HG03097 (cell line): ENCODE data around the gene TNPO3.
"Not testable (repeated sequence)": the region's sequence is repeated elsewhere in the genome, so short reads cannot be mapped to it uniquely, and the experiment has no call there.

ENCODE experiments used
- ATAC-seq: cut with Tn5 transposase; IDR thresholded peaks from one replicate; pipeline ENCODE4 v1.9.1; 2021; ENCODE audit not compliant: unreplicated experiment, low FRiP score

The TNPO3 gene

DNA sequence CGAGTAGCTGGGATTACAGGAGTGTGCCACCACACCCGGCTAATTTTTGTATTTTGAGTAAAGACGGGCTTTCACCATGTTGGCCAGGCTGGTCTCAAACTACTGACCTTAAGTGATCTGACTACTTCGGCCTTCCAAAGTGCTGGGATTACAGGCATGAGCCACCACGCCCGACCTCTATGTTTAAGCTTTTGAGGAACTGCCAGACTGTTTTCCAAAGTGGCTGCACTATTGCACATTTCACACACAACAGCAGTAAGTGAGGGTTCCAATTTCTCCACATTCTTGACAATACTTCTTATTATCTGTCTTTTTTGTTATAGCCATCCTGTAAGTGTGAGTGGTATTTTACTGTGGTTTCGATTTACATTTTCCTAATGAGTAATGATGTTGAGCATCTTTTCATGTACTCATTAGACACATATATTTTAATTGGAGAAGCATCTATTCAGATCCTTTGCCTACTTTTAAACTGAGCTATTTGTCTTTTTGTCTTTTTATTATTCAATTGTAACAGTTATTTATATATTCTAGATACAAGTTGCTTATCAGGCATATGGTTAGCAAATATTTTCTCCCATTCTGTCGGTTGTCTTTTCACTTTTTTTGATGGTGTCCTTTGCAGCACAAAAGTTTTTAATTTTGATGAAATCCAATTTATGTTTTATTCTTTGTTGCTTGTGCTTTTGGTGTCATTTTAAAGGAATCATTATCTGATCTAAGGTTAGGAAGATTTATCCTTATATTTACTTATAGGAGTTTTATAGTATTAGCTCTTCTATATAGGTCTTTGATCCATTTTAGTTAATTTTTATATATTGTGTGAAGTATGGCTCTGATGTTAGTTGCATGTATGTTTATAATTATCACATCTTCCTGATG is 130.0 kb downstream of the TNPO3 start:
- no peak for ATAC-seq

DNA sequence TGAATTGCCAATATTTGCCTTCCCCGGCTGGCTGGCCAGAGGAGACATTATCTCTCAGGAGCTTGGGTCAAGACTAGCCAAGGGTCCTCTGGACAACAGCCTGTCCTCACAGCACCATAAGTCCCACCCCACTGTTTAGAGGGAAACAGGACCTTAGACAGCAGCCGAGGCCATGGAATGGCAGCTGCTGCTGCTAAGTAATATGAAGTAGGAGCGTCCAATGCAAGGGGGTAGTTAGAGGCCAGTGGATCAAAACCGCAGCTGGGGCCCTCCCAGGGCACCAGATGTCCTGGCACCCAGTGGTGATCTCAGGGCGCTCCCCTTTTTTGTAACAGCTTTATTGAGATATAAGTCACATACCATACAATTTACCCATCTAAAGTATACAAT is 131.5 kb downstream of the TNPO3 start:
- ATAC-seq, result no peak

DNA sequence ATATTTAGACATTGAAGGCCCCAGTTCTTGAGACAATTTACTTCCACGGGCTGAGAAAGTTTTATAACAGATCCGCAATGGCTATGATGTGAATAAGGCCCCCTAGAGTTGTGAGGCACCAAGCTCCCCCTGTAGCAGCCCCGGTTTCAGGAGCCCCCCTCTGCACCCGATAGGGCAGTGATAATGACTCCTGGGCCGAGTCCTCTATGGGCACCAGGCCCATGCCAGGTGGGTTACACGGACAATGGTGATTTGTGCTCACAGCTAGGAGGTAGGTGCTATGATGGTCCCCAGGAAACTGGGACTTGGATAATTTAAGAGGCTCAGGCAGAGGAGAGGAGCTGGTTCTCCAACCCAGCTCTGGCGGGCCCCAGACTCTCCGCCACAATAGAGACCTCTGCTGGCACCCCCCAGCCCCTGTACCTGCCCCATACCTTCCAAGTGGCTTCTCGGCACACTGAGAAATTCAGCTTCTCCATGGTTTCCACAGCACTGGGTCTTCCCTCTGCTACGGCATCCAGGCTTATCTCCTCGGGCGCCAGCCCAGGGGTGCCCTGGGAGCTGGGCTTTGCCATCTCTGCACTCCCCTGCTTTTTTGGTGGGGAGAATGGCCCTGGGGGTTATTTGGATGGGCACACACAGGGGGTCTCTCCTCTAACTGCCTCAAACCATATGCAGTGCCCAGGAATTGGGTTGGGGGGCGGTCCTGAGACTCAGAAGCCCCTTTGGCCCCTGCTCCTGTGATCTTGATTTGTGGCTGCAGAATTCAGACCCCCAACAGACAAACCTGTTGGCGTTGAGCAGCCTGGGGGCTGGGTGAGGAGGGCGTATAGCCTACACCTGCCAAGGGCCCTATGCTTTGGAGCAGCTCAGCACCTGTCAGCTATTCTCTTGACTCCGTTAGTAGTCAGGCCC is 132.2 kb downstream of the TNPO3 start:
- ATAC-seq, result no peak

DNA sequence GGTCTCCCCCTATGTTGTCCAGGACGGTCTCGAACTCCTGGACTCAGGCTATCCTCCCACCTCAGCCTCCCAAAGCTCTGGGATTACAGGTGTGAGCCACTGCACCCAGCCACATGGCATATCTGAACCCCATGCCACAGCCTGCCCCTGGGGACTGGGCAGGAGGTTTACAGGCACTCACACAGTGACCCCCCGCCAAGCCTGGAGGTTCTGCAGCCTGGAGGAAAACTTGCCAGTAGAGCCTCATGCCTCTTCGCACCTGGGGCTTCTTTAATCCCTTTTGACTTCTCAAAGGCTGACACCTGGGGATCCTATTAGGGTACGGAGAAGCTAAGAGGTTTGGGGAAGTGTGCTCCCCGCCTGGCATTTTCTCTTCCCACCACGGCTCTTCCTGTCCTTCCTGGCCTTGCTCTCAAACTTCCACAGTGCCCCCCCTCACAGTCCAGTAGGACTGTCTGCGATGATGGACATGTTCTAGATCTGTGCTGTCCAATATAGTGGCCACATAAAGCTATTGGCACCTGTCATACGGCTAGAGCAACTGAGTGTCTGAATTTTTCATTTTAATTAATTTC is 133.0 kb downstream of the TNPO3 start:
- no peak for ATAC-seq

DNA sequence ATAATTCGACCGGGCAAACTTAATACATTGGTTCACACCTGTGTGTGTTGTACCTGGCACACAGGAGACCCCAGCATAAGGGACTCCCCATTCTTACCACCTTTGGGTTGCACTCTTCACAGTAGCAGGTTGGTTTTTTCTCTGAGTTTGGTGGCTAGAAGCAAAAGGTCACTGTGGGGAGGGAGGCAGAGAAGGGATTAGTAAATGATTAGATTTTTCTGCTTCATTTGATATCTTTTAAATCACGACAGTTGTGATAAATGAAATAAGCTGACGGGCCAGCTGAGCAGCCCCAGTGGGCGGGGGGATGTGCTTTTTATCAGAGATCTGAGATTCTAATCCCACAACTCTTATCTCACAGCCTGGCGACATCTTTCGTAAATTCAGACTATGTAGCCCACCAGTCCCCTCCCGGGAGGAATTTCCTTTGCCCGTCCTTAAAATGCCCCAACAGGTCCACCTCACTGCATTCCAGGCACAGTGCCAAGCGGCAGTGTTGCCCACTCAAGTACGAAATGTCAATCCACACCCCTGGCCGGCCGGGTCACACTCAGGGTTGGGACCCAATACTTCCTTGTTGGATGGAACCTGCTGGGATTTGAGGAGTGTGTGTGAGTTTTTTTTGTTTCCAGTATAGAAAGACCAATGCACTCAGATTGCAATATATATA is 133.9 kb downstream of the TNPO3 start:
- no peak for ATAC-seq

DNA sequence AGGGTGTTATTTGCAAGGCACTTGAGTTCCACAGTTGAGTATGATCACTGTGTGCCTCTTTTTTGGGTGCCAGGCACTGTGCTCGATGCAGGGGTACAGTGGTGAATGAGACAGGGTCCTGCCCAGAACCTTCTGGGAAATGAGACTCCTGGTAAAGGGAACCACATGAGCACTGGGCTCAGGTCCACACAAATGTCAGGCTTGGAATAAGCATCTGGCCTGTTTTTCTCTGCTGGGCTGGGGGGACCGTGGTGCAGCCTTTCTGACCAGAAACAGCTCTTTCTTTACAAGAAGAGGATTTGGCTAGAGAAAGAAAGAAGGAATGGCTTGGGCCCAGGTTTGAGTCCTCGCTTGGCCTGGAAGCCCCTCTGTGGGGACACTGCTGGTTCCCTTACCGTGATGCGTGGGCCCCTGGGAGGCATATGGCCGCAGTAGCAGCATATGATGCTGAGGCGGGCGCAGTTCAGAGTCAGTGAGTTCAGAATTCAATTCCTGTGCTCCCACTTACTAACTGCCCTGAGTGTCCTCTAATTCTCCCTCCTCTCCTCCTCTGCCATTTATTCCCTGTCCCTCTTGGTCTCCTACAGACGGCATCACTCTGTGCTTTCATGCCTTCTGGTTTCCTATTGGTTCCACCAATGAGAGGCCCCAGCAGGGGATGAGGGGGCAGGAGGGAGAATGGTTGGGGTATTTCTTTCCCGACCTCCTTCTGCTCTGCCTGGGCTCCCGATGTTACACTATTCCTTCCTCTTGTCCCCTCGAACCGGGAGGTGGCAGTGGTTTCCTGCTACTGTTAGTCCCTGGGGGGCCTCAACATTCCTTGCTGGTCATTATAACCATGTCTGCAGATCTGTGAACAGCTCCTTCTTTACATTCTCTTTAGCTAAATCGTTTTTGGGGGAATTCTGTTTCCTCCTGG is 134.8 kb downstream of the TNPO3 start:
- no peak for ATAC-seq

DNA sequence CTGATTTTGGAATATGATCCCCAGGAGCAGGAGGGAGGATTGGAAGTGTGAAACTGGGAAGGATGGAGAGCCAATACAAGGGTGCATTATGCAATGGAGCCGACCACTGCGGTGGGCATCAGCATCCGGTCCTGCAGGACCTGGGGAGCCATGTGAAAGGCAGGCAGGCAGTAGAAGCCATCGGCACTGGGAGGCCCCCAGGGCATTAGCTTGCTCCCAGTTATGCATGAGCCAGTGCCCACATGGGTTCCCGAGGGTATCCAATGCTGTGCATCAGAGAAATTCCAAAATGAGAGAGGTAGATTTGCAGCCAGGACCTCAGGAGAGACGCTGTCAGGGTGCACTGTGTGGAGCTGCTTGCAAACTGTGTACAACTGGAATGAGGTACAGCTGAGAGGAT is 135.7 kb downstream of the TNPO3 start:
- no peak for ATAC-seq

DNA sequence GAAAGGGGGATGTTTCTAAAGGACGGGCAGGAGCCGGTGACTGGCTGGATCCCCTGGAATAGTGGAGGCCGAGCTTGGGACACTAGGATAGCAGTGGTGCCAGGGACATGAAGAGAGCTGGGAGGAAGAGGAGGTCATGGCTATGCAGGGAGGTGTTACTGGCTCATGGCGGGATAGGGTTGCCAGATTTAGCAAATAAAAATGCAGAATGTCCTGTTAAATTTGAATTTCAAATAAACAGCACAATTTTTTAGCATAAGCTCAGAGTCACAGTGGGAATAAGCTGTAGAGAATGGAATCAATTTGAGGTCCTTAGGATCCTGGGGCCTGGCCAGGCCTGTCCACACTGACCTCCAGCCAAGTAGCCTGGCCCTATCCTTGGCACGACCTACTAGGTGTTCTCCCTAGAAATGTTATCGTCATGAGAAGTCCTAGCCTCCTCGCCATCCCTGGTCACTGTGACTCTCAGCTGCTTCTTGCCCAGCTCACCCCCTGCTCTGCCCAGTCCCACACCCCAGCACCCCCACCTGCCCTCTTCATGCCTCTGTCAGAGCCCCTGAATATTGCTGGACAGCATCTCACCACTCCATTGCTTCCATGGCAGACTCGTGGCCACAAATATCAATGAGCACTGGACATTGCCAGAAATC is 136.8 kb downstream of the TNPO3 start:
- no peak for ATAC-seq

DNA sequence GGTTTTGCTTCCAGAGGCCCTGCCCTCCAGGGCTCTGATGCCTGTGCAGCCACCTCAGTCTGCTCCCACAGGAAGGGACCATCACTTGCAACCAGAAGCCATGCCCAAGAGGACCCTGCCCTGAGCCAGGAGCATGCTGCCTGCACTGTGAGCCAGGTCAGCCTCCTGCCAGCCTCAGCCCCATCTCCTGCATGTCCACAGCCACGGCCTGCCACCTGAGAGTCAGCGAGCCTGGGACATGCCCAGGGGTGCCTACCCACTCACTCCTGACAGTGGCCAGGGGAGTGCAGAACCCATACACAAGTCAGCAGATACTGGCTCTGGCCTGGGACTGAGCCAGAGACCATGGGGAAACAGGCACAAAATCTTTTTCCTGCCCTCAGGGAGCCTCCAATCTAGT is 137.8 kb downstream of the TNPO3 start:
- no peak for ATAC-seq

DNA sequence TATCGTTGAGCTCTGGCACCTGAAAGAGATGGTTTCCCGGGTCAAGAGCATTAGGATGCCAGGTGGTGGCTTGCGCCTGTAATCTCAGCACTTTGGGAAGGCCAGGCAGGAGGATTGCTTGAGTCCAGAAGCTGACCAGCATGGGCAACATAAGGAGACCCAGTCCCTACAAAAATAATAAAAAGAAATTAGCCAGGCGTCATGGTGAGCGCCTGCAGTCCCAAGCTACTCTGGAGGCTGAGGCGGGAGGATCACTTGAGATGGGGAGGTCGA is 138.3 kb downstream of the TNPO3 start:
- no peak for ATAC-seq

DNA sequence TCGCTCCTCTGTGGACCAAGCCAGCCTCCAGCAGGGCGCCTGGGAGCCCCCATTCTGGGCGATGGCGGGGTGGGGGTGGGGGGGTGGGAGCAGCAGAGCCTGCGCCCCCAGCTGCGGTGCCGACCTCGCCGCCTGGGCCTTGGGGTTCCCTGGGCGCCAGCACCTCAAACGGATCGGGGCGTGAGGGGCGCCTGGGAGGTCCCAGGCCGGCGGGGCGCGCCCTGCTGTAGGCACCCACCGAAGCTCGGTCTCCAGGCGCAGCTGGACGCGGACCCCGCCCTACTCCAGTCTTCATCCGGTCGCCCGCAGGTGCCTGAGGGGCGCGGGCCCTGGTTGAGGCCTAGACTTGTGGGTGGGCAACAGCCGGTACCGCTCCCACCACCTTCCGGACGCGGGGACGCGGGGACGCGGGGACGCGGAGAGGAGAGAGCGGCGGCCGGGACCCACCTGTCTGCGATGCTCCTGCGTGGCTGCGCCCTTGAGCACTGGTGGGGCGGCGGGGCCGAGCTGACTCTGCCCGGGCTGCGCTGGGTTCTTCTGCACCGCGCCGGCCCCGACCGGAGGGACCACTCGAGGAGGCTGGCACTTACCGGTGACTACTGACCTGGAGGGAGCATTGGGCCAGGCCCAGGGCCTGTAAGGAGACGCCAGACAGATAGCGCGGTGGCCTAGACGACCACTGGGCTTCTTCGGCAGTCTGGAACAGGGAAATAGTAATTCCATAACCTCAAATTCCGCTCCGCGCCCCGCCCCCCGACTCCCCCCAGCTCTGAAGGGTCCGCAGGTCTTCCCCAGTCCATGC is 138.9 kb downstream of the TNPO3 start:
- ATAC-seq, result no peak

DNA sequence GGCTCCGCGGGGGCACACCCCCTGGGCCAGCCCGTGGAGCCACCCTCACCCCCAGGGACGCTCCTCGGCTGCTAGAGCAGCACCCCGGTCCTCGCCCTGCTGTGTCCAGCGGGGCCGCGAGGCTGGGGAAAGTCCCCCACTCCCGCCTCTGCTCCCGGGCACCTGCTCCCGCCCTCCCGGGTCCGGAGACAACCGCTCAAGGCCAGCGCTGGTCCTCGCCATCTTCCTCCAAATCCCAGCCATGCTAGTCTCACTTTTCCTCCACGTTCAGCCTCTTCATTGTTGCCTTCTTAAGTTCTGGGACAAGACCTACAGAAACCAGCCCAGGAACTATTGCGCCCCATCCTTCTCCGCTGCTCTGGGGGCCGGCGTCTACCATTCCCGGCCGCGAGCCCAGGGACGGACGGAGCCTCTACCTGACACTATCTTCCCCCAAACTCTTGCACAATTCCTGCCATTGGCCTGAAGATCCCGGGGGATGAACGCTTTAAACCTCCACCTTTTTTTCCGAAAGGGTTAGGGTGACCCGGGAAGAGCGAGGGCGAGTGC is 139.6 kb downstream of the TNPO3 start:
- ATAC-seq, result no peak

DNA sequence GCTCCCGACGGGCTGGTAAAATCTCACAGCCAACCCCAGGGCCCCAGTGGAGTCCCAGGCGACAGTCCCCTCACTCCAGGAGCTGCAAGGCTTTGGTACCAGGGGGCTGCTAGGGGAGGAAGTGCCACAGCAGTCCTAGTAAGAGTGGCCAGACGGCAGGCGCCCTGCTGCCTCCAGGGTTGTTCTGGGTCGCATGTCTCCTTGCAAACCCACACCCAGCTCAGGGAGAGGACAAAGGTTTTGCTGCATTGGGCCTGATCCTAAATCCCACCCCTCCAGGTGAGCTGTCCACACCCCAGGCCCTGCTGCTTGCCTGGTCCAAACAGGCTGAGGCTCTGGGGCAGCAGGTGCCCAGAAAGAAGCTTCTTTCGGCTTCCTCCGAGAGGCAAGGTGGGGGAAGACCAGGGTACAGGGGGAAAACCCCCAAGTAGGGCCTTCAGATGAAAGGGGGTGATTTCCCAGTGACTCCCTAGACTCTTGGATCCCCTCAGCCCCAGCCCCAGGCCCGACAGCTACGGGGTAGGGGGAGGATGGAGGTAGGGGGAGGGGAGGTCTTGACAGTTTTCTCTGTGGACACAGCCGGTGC is 140.3 kb downstream of the TNPO3 start:
- ATAC-seq, result no peak

DNA sequence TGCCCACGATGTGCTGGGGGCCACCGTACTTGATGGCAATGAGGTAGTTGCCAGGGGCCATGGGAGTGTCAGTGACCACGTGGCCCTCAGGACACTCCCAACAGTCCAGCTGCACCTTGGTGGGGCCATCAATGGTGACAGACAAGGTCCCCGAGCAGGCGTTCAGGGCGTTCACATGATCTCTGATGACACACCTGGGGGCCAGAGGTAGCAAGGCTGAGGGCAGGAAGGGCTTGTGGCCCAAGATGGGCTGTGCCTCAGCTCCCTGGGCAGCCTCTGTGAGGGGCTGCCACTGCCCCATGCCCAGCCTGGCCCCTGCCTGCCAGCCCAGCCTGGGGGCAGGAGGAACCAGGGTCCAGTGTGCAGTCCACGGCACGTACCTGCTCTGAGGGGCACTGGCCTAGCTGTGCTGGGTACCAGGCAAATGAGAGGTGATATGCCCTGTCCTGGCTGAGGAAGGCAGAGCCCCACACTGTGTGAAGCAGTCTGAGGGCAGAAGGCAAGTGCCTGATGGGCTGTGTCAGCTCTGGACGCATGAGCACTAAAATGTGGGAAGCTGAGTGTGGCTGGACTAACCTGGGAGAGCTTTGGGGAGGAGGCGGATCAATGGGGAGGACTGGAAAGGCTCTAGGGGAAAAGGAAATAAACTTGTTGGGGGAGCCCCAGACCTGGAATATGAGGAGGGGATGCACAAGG is 140.9 kb downstream of the TNPO3 start:
- no peak for ATAC-seq

DNA sequence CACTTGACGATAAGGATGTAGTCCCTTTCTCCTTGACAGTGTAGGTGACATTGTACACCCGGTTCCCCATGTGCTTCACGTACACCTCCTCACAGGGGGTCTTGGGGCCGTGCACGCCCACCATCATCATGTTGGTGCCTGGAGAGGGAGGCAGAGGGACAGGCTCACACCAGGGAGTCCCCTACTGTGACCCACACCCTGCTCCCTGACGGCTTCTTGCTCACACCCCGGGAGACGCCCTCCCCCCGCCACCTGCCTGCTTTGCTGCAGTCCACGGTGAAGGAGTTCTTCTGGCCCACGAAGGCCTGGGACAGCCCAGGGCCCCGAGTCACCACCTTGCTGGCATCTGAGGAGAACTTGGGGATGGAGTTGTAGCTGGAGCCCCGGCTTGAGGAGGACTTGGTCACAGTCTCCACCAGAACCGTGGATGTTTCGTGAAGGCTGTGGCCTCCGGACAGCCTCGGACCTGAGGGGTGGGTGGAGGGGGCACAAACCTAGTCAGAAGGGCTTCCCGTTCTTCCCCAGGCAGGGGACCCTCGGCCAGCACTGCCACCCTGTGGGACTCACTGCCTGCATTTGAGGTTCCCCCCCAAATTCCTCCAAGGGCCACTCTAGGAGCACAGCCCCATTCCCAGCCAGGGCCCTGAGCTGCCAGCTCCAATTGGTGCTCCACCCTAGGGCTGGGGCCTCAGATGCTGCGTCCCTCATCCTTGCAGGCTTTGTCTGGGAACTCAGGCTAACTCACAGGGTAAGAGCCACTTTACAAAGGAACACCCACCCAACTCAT is 142.0 kb downstream of the TNPO3 start:
- ATAC-seq, result not testable (repeated sequence)

DNA sequence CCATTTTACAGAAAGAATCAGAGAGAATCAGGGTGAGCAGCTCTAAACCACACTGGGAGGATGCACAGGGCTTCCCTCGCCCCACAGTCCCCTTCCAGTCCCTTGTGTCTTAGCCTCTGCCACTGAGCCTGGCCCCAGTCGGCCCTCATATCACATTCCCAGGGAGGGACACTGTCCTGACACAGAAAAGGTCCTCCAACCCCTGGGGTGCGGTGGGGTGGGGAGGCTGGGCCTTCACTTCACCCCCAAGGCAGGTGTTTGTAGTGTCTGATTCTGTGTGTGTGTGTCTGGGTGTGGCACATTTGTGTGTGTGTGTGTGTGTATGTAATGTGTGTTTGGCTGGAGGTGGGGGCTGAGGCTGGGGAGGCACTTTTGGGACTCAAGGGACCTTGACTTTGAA is 142.6 kb downstream of the TNPO3 start:
- ATAC-seq, result no peak
